Measurements from ENCODE around the gene CLEC16A. TPM values are rescaled to one million over a fixed set of nuclear protein-coding genes. Genes with fewer than 3 reads are reported as not detected.

Gene CLEC16A
- total and polyA plus RNA-seq, 9 of the 15 experiments (the other 6 are each of a cell fraction or from before 2014, with no cell fraction given): 1.00 to 22.3 (median 10.0) TPM

GRCh38 chr16:11149011-11149616 is 204.8 kb downstream of the CLEC16A start (continued):
- TF ChIP-seq RERE (CRISPR knock-in tag; IDR thresholded peaks at IDR 0.05; ENCODE audit: borderline replicate concordance) (no peak), CHD7 (IDR thresholded peaks at IDR 0.05; ENCODE audit: low read depth, low read length) (no peak), UBTF (IDR thresholded peaks at IDR 0.05; ENCODE audit: borderline replicate concordance in 1 of 2, low read depth in 2 of 2, low read length in 2 of 2) (0 out of 4 replicates have a peak, but pooled peaks of 1 of the 2 experiments have one; percentile 45), NFATC3 (IDR thresholded peaks at IDR 0.05) (no peak), ZNF143 (CRISPR knock-in tag; IDR thresholded peaks at IDR 0.05) (no peak), GABPB2 (CRISPR knock-in tag; conservative IDR thresholded peaks at IDR 0.05) (no peak), ERF (CRISPR knock-in tag; IDR thresholded peaks at IDR 0.05) (no peak)

All from K562 (cell line).